ENCODE measurements around the gene SEMA7A.
"Not testable (repeated sequence)": the region's sequence is repeated elsewhere in the genome, so short reads cannot be mapped to it uniquely, and the experiment has no call there.

The SEMA7A gene, protein sequence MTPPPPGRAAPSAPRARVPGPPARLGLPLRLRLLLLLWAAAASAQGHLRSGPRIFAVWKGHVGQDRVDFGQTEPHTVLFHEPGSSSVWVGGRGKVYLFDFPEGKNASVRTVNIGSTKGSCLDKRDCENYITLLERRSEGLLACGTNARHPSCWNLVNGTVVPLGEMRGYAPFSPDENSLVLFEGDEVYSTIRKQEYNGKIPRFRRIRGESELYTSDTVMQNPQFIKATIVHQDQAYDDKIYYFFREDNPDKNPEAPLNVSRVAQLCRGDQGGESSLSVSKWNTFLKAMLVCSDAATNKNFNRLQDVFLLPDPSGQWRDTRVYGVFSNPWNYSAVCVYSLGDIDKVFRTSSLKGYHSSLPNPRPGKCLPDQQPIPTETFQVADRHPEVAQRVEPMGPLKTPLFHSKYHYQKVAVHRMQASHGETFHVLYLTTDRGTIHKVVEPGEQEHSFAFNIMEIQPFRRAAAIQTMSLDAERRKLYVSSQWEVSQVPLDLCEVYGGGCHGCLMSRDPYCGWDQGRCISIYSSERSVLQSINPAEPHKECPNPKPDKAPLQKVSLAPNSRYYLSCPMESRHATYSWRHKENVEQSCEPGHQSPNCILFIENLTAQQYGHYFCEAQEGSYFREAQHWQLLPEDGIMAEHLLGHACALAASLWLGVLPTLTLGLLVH

DNA sequence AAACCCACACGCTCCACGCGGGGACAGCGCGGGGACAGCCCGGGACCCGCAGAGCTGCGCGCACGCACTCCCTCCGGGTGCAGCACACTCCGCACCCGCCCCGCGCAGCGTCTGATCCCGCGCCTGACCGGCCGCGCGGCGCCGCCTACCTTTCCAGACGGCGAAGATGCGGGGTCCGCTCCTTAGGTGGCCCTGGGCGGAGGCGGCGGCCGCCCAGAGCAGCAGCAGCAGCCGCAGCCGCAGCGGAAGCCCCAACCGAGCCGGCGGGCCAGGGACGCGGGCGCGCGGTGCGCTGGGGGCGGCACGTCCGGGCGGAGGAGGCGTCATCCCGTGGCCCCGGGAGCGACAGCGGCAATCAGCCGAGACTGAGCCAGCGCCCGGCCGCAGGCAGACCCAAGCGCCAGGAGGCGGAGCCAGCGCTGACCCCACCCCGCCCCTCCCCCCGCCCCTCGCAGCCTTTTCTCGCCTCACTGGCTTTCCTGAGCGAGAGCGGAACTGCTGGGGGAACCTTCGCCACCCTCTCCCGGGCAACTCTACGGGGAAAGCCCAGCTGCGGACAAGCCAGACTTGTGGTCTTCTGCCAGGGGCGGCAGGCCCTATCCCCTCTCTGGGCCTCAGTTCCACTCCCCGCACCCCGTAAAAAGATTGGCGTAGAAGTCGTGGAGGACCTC lies at the start of gene SEMA7A:
Gene SEMA7A (minus strand): TSS at position 367 of the 671 bp plus-strand sequence. CDS start 40 bp downstream, at position 327.
- peak; percentile 85 for DNase-seq

DNA sequence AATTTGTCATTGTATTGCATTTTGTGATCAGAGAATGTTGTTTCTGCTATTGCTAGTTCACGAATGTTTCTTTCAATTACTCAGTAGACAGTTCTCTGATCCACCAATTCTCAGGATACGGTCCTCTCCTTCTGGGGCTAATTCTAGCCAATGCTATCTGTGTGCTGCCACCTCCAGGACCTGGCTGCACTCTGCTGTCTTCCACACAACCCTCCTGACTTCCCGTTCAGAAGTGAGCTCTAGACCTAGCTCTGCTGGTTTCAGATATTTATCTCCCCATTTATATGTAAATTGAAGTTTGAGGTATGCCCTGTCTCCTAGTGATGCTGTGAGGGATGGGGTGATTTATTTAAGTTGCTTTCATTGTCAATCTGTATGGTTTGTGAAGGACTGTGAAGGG lies 48.9 kb upstream of the SEMA7A start:
- no peak for DNase-seq

DNA sequence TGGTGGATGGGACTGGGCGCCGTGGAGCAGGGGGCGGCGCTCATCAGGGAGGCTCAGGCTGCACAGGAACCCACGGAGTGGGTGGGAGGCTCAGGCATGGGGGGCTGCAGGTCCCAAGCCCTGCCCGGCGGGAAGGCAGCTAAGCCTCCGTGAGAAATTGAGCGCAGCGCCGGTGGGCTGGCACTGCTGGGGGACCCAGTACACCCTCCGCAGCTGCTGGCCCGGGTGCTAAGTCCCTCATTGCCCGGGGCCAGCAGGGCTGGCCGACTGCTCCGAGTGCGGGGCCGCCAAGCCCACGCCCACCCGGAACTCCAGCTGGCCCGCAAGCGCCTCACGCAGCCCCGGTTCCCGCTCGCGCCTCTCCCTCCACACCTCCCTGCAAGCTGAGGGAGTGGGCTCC lies 46.6 kb upstream of the SEMA7A start:
- not testable (repeated sequence) for DNase-seq

GRCh38 chr15:74471621-74472020 lies 37.9 kb upstream of the SEMA7A start:
- DNase-seq = not testable (repeated sequence)

GRCh38 chr15:74470631-74471395 lies 37.1 kb upstream of the SEMA7A start:
- no peak for DNase-seq

DNA sequence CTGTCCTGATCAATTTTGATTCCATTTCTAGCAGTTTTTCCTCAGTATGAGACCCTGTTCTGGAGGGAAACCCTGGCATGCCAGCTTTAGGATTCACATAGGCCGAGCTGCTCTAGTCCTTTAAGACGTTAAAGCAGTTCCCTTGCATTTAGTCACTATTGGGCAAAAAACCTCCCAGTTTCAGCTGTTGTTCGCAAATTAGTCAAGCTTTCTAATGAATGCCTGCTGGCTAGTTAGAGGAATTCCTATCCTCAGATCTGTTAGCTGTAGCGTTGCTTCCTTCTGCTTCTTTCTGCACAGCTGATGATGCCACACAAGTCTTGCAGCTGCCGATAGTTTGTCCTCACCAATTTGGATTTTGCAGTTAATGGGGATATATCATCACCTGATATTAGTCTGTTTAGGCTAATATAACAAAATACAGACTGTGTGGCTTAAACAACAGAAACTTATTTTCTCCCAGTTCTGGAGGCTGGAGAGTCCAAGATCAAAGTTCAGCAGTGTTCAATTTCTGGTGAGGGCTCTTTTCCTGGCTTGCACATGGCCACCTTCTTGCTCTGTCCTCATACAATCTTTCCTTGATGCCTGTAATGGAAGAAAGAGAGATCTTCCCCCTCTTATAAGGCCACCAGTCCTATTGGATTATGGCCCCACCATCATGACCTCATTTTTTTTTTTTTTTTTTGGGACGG lies 34.7 kb upstream of the SEMA7A start:
- no peak for DNase-seq

DNA sequence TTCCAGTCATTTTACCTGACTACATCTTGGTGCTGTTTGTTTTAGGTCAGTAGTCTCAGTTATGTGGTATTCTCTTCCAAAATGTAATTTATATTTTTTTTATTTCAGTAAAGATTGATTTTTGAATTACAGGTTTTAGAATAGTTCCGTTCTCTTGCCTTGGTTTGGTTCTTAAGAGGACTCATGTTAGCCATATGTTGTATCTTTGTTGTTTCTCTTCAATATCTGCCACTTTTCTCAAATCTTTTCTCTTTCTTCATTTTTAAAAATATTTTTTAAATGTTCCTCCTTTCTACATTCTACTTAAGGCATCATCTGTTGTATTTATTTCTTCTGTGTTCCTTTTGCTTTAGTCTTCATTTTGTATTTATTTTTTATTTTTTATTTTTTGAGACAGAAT lies 32.8 kb upstream of the SEMA7A start:
- DNase-seq = no peak

DNA sequence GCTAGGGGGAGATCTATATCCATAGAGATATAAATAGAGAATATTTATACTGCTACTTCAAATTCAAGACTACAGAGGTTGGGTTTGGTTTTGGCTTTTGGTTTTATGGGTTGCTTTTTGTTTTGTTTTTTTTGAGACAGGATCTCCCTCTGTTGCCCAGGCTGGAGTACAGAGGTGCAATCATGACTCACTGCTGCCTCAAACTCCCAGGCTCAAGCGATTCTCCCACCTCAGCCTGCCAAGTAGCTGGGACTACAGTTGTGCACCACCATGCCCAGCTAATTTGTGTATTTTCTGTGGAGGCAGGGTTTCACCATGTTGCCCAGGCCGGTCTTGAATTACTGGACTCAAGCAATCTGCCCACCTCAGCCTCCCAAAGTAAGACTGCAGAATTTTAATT lies 31.1 kb upstream of the SEMA7A start:
- DNase-seq = no peak

DNA sequence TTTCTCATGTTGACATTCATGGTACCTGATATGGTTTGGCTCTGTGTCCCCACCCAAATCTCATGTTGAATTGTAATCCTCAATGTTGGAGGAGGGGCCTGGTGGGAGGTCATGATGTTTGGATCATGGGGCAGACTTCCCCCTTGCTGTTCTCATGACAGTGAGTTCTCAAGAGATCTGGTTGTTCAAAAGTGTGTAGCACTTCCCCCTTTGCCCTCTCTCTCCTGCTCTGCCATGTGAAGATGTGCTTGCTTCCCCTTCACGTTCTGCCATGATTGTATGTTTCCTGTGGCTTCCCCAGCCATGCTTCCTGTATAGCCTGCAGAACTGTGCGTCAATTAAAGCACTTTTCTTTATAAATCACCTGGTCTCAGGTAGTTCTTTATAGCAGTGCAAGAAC lies 30.5 kb upstream of the SEMA7A start:
- DNase-seq = no peak

- DNase-seq = no peak
Measured at GRCh38 chr15:74463634-74464033, 29.9 kb upstream of the SEMA7A start.

- no peak for DNase-seq
Measured at GRCh38 chr15:74461847-74462511, 28.2 kb upstream of the SEMA7A start.

DNA sequence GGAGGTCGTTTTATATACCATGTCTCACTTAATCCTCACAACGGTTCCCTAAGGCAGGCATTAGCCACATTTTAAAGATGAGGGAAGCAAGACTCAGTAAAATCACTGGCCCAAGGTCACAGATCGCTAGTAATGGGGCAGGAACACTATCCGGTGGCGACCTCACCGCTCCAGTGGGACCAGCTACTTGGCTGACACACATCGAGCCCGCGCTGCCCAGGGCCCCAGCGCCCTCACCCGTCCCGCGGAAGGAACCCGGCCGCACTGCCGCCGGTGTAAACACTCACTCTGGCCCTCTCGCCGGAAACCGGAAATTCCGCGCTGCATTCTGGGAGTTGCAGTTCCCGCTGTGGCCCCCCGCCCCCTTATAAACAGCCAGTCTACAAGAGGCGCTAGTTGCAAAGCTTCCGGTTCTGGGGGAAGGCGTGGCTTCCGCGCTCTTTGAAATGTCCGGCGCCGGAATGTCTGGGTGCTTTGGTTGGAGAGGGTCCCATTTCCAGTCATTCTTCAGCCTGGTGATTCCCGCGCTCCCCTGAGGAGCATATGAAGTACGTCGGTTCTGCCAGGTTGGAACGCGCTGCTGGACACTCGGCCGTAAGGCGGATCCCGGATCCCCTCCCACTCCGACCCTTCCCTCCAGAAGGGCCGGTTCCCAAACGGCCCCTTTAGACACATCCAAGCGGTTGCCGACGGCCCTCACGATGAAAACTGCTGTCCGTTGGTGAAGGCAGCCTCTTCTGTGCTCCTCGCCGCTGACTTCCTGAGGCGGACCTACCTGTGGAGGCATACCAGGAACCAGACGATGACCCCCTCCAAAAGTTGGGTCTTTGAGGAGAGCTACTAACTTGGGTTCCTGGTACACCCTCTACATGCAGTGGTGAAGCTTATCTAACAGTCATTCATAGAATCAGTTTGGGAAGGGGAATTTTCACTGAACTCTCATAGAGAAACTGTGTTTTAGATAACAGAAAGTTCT lies 27.4 kb upstream of the SEMA7A start, which contains the start of gene UBL7:
Gene UBL7 (minus strand): TSS at position 290 of the 976 bp plus-strand sequence. CDS start 2,293 bp downstream, outside the sequence.
- DNase-seq = peak; percentile 99

DNA sequence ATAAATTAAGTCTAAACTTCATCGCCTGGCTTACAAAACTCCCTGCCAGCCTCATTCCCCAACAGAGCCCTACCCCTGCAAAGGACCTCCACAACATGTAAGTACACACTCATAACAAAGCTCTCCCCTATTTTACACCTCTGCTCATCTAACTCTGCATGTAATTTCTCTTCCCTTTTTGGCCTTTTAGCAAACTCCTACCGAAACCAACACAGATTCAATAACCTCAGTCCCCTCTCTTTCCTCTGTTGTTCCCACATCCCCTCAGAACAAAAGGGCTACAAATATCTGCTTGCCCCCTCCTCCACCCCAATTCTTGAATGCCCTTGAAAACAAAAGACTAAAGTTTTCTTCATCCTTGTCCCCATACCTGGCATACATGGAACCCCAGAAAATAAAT lies 26.5 kb upstream of the SEMA7A start:
- no peak for DNase-seq

DNA sequence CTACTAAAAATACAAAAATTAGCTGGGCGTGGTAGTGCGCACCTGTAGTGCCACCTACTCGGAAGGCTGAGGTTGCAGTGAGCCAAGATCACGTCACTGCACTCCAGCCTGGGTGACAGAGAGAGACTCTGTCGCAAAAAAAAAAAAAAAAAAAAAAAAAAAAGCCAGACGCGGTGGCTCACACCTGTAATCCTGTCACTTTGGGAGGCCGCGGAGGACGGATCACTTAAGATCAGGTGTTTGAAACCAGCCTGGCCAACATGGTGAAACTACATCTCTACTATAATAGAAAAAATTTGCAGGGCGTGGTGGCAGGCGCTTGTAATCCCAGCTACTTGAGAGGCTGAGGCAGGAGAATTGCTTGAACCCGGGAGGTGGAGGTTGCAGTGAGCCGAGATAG lies 26.0 kb upstream of the SEMA7A start:
- DNase-seq = not testable (repeated sequence)

GRCh38 chr15:74458473-74458872 lies 24.7 kb upstream of the SEMA7A start:
- DNase-seq = no peak

DNA sequence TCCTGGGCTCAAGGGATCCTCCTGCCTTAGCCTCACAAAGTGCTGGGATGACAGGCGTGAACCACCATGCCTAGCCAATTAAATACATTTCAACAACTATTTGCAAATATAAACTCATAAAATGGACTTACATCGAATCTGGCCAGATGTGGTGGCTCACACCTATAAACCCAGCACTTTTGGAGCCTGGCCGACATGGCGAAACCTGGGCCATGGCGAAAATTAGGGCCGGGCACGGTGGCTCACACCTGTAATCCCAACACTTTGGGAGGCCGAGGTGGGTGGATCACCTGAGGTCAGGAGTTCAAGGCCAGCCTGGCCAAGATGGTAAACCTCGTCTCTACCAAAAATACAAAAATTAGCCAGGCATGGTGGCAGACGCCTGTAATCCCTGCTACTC lies 23.3 kb upstream of the SEMA7A start:
- DNase-seq = not testable (repeated sequence)

GRCh38 chr15:74454764-74455500 lies 21.2 kb upstream of the SEMA7A start:
- no peak for DNase-seq

GRCh38 chr15:74453925-74454763 lies 20.4 kb upstream of the SEMA7A start:
- DNase-seq = no peak
